HEK293T (cell line): ENCODE measurements around the gene ZDHHC11.

Source experiments
- CTCF ChIA-PET: fragments of 350-600 bp; formaldehyde crosslinking; extraction: SDS; loops from one replicate; lab custom pipeline; 2021; ENCODE audit warnings: antibody characterized with exemption, inconsistent platforms; lab: Yijun Ruan, JAX
- POLR2A ChIA-PET: fragments of 350-600 bp; formaldehyde crosslinking; extraction: SDS; loops from one replicate; lab custom pipeline; 2020; ENCODE audit warnings: antibody characterized with exemption, inconsistent platforms; lab: Yijun Ruan, JAX
- DNase-seq: peaks from one replicate; pipeline ENCODE4 v3.0.0; 2012; ENCODE audit warnings: mixed read lengths; ENCODE audit errors: extremely low spot score
- ARNT ChIP-seq: fragments of 450-650 bp; IDR thresholded peaks from 2 replicates; pipeline ENCODE4 v1.6.1; 2017; ENCODE audit warnings: mild to moderate bottlenecking
- BHLHE40 ChIP-seq: fragments of 450-650 bp; IDR thresholded peaks from 2 replicates; pipeline ENCODE4 v1.6.1; 2016; ENCODE audit warnings: mild to moderate bottlenecking, moderate library complexity, borderline replicate concordance
- CTBP1 ChIP-seq: fragments of 450-650 bp; IDR thresholded peaks from 2 replicates; pipeline ENCODE4 v1.6.1; 2016; ENCODE audit warnings: borderline replicate concordance
- ELF4 ChIP-seq: fragments of 450-650 bp; IDR thresholded peaks from 2 replicates; pipeline ENCODE4 v1.6.1; 2017; ENCODE audit warnings: antibody characterized with exemption
- FOXA1 ChIP-seq: fragments of 450-650 bp; IDR thresholded peaks from 2 replicates; pipeline ENCODE4 v1.6.1; 2016; ENCODE audit warnings: mild to moderate bottlenecking
- FOXK2 ChIP-seq: fragments of 450-650 bp; IDR thresholded peaks from 2 replicates; pipeline ENCODE4 v1.6.1; 2016; ENCODE audit warnings: mild to moderate bottlenecking
- FOXM1 ChIP-seq: fragments of 450-650 bp; IDR thresholded peaks from 2 replicates; pipeline ENCODE4 v1.6.1; 2017; ENCODE audit warnings: mild to moderate bottlenecking, borderline replicate concordance
- HDGF ChIP-seq: fragments of 450-650 bp; IDR thresholded peaks from 2 replicates; pipeline ENCODE4 v1.6.1; 2017; ENCODE audit warnings: antibody characterized with exemption, borderline replicate concordance
- L3MBTL2 ChIP-seq: fragments of 450-650 bp; conservative IDR thresholded peaks from 2 replicates; pipeline ENCODE4 v1.6.1; 2016; ENCODE audit warnings: mild to moderate bottlenecking
- LEF1 ChIP-seq: fragments of 450-650 bp; IDR thresholded peaks from 2 replicates; pipeline ENCODE4 v1.6.1; 2017; ENCODE audit warnings: mild to moderate bottlenecking, borderline replicate concordance
- NFRKB ChIP-seq: fragments of 450-650 bp; IDR thresholded peaks from 2 replicates; pipeline ENCODE4 v1.6.1; 2016; ENCODE audit warnings: mild to moderate bottlenecking, moderate library complexity
- PKNOX1 ChIP-seq: fragments of 450-650 bp; IDR thresholded peaks from 2 replicates; pipeline ENCODE4 v1.6.1; 2016
- SP1 ChIP-seq: fragments of 450-650 bp; IDR thresholded peaks from 2 replicates; pipeline ENCODE4 v1.6.1; 2017
- SUZ12 ChIP-seq: fragments of 450-650 bp; IDR thresholded peaks from 2 replicates; pipeline ENCODE4 v1.6.1; 2016; ENCODE audit warnings: mild to moderate bottlenecking
- TARDBP ChIP-seq: fragments of 450-650 bp; IDR thresholded peaks from 2 replicates; pipeline ENCODE4 v1.6.1; 2016
- ZNF384 ChIP-seq: fragments of 450-650 bp; IDR thresholded peaks from 2 replicates; pipeline ENCODE4 v1.6.1; 2016

Gene ZDHHC11

GRCh38 chr5:862367-863243, 11.8 kb upstream of the ZDHHC11 start:
- ChIA-PET POLR2A (interaction anchor here (0.8 to 1.3 kb wide), 3 partner anchors 9 to 30 kb away, joined by 3 to 4 read pairs (median 3); partner anchors contain the start of genes BRD9 and TRIP13), CTCF (no interaction called here)
- no peak for TF ChIP-seq FOXA1
- TF ChIP-seq HDGF: no peak
- no peak for TF ChIP-seq L3MBTL2
- no peak for TF ChIP-seq ELF4
- TF ChIP-seq SUZ12: no peak
- TF ChIP-seq ARNT: no peak
- TF ChIP-seq LEF1: no peak
- no peak for DNase-seq

GRCh38 chr5:861442-862366, 10.9 kb upstream of the ZDHHC11 start:
- no peak for DNase-seq
- ChIA-PET POLR2A (interaction anchor here (1.2 to 1.3 kb wide), 2 partner anchors 8 to 19 kb away, joined by 3 read pairs; no protein-coding TSS in a partner anchor), CTCF (no interaction called here)
- TF ChIP-seq FOXA1: no peak
- no peak for TF ChIP-seq ELF4
- TF ChIP-seq FOXK2: no peak
- no peak for TF ChIP-seq L3MBTL2
- no peak for TF ChIP-seq LEF1
- no peak for TF ChIP-seq TARDBP
- no peak for TF ChIP-seq FOXM1
- no peak for TF ChIP-seq SP1
- no peak for TF ChIP-seq CTBP1
- TF ChIP-seq HDGF: no peak
- no peak for TF ChIP-seq SUZ12
- no peak for TF ChIP-seq NFRKB
- TF ChIP-seq ARNT: no peak
- TF ChIP-seq BHLHE40: no peak

- TF ChIP-seq SUZ12: no peak
- peak; percentile 48; the same call in 1 of the 2 replicates for TF ChIP-seq TARDBP
- CTCF ChIA-PET: no interaction called here
- DNase-seq: no peak
- POLR2A ChIA-PET: interaction anchor here (1.1 kb wide), 1 partner anchor 10 kb away, joined by 3 read pairs; no protein-coding TSS in a partner anchor
These were observed 9.8 kb upstream of the ZDHHC11 start for GRCh38 chr5:860506-861150.

GRCh38 chr5:859798-860296, 9.1 kb upstream of the ZDHHC11 start:
- no peak for TF ChIP-seq ARNT
- no peak for TF ChIP-seq PKNOX1
- no peak for TF ChIP-seq L3MBTL2
- TF ChIP-seq FOXK2: no peak
- no peak for TF ChIP-seq NFRKB
- no peak for TF ChIP-seq ZNF384
- TF ChIP-seq HDGF: no peak
- TF ChIP-seq FOXA1: no peak
- no peak for TF ChIP-seq LEF1
- TF ChIP-seq SP1: no peak
- TF ChIP-seq SUZ12: no peak
- TF ChIP-seq CTBP1: no peak
- ChIA-PET CTCF (no interaction called here), POLR2A (interaction anchor here (0.8 to 1.1 kb wide), 2 partner anchors 11 to 33 kb away, joined by 3 read pairs; partner anchors contain the start of gene TRIP13)
- DNase-seq: no peak

- CTCF ChIA-PET: no interaction called here
These were observed 8.6 kb upstream of the ZDHHC11 start for GRCh38 chr5:859391-859790.

More at GRCh38 chr5:859391-859790, 8.6 kb upstream of the ZDHHC11 start:
- DNase-seq: no peak
- TF ChIP-seq TARDBP (no peak), ELF4 (no peak), FOXA1 (no peak), ARNT (no peak), ZNF384 (no peak), PKNOX1 (no peak), BHLHE40 (no peak), L3MBTL2 (no peak), SP1 (no peak), HDGF (no peak), NFRKB (no peak), SUZ12 (no peak), FOXK2 (no peak), CTBP1 (no peak), LEF1 (no peak), FOXM1 (no peak)
- POLR2A ChIA-PET: interaction anchor here (0.8 kb wide), 1 partner anchor 34 kb away, joined by 3 read pairs; the partner anchor contains the start of gene TRIP13
